Thyroid gland (tissue), 4 donors: Measurements from ENCODE around the gene LGALS1.

ENCODE experiments used
- CTCF ChIP-seq, 6 experiments: fragments of 200-600 bp in 3 of 6; fragments of 450-650 bp in 3 of 6; sonication (generic) in 3 of 6; IDR thresholded peaks; one replicate each; pipeline ENCODE4 v1.5.1; 2016 to 2019; ENCODE audit warnings: antibody characterized with exemption in 6 of 6, mild to moderate bottlenecking in 2 of 6, inconsistent platforms in 1 of 6, moderate library complexity in 1 of 6
- POLR2A ChIP-seq, 2 donors: fragments of 450-650 bp; IDR thresholded peaks; one replicate each; pipeline ENCODE4 v1.6.1; 2017; ENCODE audit warnings: antibody characterized with exemption in 2 of 2, mild to moderate bottlenecking in 2 of 2, moderate library complexity in 1 of 2

DNA sequence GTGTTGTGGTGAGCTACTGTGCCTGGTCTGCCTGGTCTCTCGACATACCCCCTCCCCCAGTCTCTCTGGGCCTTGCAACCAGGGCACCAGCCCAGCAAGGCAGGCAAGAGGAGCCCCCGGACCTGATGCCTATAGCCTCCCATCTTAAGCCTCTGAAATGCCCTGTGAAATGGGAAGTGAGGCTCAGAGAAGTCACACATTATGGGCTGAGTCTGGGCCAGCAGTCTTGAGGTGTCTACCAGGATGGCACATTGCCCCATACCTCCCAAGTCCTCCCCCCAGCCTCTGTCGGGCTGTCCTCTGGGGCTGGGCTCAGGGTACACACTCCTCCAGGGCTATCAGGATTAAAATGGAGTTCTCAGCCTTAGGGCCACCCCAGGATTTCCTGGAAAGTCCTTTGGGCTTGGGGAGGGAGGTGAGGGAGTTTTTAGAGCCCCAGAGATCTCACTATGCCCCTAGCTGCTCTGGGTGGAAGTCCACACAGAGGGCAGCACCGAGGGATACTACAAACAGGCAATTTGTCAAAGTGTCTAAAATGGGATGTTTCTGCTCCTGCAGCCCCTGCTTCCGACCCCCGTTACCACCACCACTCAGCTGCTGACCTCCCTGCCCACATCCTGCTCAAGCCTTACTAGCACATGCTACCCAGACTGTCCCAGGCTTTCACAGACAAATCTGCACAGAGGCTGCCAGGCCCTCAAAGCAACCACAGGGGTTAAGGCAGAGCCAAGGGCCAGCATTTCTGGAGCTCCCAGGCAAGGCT lies 39.1 kb upstream of the LGALS1 start:
- no peak for TF ChIP-seq CTCF (IDR thresholded peaks at IDR 0.05)
- TF ChIP-seq POLR2A (IDR thresholded peaks at IDR 0.05), result no peak
